Measurements from ENCODE around the gene KLK14. TPM values are rescaled to one million over a fixed set of nuclear protein-coding genes. Genes with fewer than 3 reads are reported as not detected.
A peak's percentile ranks its signal among the peaks of the same experiment; 100 is the strongest.

KLK14 gene
- not detected for total RNA-seq

- no peak for ATAC-seq (ENCODE audit: low FRiP score)
- no peak for DNase-seq (ENCODE audit: low spot score)
- TF ChIP-seq CTCF (IDR thresholded peaks at IDR 0.05), result no peak
These were observed at the start of gene KLK14 for GRCh38 chr19:51082611-51083010. TSS of gene KLK14 (minus strand) at chr19:51082887. CDS start at chr19:51082614, 273 bp downstream.

GRCh38 chr19:51131780-51132680 is 49.3 kb upstream of the KLK14 start:
- no peak for DNase-seq (ENCODE audit: low spot score)
- ATAC-seq (ENCODE audit: low FRiP score), result peak; percentile 58

GRCh38 chr19:51129716-51130115 is 47.0 kb upstream of the KLK14 start:
- TF ChIP-seq CTCF (IDR thresholded peaks at IDR 0.05), result no peak
- ATAC-seq (ENCODE audit: low FRiP score), result no peak
- no peak for DNase-seq (ENCODE audit: low spot score)

More at GRCh38 chr19:51131780-51132680, 49.3 kb upstream of the KLK14 start:
- no peak for TF ChIP-seq CTCF (IDR thresholded peaks at IDR 0.05)

GRCh38 chr19:51128227-51128626 is 45.5 kb upstream of the KLK14 start:
- DNase-seq (ENCODE audit: low spot score), result no peak

DNA sequence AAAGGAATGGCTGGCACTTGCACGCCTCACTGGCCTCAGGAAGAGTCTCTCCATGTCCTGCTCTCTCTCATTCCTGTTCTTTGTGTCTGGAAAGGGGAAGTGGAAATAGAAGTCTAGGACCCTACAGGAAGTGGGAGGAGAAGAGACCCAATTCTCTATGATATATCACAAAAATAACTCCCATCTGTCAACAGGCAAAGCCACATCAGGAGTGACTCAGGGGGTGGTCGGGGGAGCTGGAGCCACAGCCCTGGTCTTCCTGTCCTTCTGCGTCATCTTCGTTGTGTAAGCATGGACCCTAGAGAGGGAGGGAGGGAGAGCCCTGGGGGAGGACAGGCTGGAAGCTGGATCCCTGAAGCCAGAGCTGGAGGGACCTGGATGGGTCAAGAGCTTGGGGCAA is 45.1 kb upstream of the KLK14 start:
- DNase-seq (ENCODE audit: low spot score) (no peak), ATAC-seq (ENCODE audit: low FRiP score) (no peak)
- TF ChIP-seq CTCF (IDR thresholded peaks at IDR 0.05), result no peak

More at GRCh38 chr19:51128227-51128626, 45.5 kb upstream of the KLK14 start:
- TF ChIP-seq CTCF (IDR thresholded peaks at IDR 0.05), result no peak
- no peak for ATAC-seq (ENCODE audit: low FRiP score)

- no peak for TF ChIP-seq CTCF (IDR thresholded peaks at IDR 0.05)
- no peak for ATAC-seq (ENCODE audit: low FRiP score)
- no peak for DNase-seq (ENCODE audit: low spot score)
These were observed 44.3 kb upstream of the KLK14 start for GRCh38 chr19:51127032-51127431.
